Naive thymus-derived CD4-positive, alpha-beta T cell (primary cell): Measurements from ENCODE around the gene USP5. TPM values are rescaled to one million over a fixed set of nuclear protein-coding genes. Genes with fewer than 3 reads are reported as not detected.

ENCODE experiments used
- ATAC-seq: fragments of 150-1000 bp; cut with Tn5 transposase; 2 replicates; pipeline ENCODE4 v1.10.0; 2021; ENCODE audit warnings: mild to moderate bottlenecking, moderate library complexity
- CTCF ChIA-PET: fragments of 350-600 bp; sonication (Branson Sonifier 250); formaldehyde crosslinking; loops from one replicate; lab custom pipeline; 2021; ENCODE audit warnings: antibody characterized with exemption; lab: Charles Lee
- POLR2A ChIA-PET: fragments of 350-600 bp; sonication (Branson Sonifier 250); formaldehyde crosslinking; loops from one replicate; lab custom pipeline; 2021; ENCODE audit warnings: antibody characterized with exemption, inconsistent platforms; lab: Charles Lee
- DNase-seq, 9 donors: peaks; one replicate each; pipeline versions ENCODE4 v3.0.0 to v3.0.0-alpha.2; 2020 to 2022; ENCODE audit warnings: mixed read lengths in 1 of 9
- H3K27ac ChIP-seq: one replicate; pipeline ENCODE4 v1.7.0; 2013; ENCODE audit warnings: mild to moderate bottlenecking, low read depth, low read length, moderate library complexity
- H3K27me3 ChIP-seq, 2 donors: one replicate each; pipeline ENCODE4 v1.7.0; 2013; ENCODE audit warnings: low read length in 2 of 2, mild to moderate bottlenecking in 2 of 2, moderate library complexity in 2 of 2; ENCODE audit not compliant: control insufficient read depth in 2 of 2, insufficient read depth in 2 of 2
- H3K36me3 ChIP-seq, 3 experiments: 1 replicate in 2 of 3; 2 replicates in 1 of 3; pipeline ENCODE4 v1.7.0; 2013; ENCODE audit warnings: low read length in 3 of 3, mild to moderate bottlenecking in 3 of 3, moderate library complexity in 1 of 3; ENCODE audit not compliant: insufficient read depth in 3 of 3, control insufficient read depth in 2 of 3
- H3K4me1 ChIP-seq, 2 donors: one replicate each; pipeline ENCODE4 v1.7.0; 2013; ENCODE audit warnings: low read length in 2 of 2, mild to moderate bottlenecking in 2 of 2, moderate library complexity in 1 of 2; ENCODE audit not compliant: control insufficient read depth in 2 of 2, insufficient read depth in 2 of 2
- H3K4me3 ChIP-seq: 2 replicates; pipeline ENCODE4 v1.7.0; 2013; ENCODE audit warnings: mild to moderate bottlenecking, low read length
- H3K9me3 ChIP-seq, 3 experiments: 1 replicate in 2 of 3; 2 replicates in 1 of 3; pipeline ENCODE4 v1.7.0; 2013; ENCODE audit warnings: low read length in 3 of 3; ENCODE audit not compliant: control insufficient read depth in 2 of 3
- H3K27ac Mint-ChIP-seq, 9 donors: one replicate each; pipeline ENCODE4 v1.8.0; 2020 to 2022; ENCODE audit warnings: mixed read lengths in 9 of 9, mild to moderate bottlenecking in 8 of 9, moderate library complexity in 5 of 9, inconsistent platforms in 2 of 9
- H3K27me3 Mint-ChIP-seq, 5 donors: one replicate each; pipeline ENCODE4 v1.8.0; 2021 to 2022; ENCODE audit warnings: mixed read lengths in 5 of 5, mild to moderate bottlenecking in 1 of 5
- H3K36me3 Mint-ChIP-seq, 5 donors: one replicate each; pipeline ENCODE4 v1.8.0; 2020 to 2022; ENCODE audit warnings: mixed read lengths in 5 of 5, mild to moderate bottlenecking in 3 of 5, inconsistent platforms in 1 of 5
- H3K4me1 Mint-ChIP-seq, 7 donors: one replicate each; pipeline ENCODE4 v1.8.0; 2020 to 2022; ENCODE audit warnings: mixed read lengths in 7 of 7, mild to moderate bottlenecking in 3 of 7, inconsistent platforms in 1 of 7
- H3K4me3 Mint-ChIP-seq, 10 donors: one replicate each; pipeline ENCODE4 v1.8.0; 2020 to 2022; ENCODE audit warnings: mild to moderate bottlenecking in 10 of 10, mixed read lengths in 10 of 10, moderate library complexity in 6 of 10, inconsistent platforms in 2 of 10
- H3K9me3 Mint-ChIP-seq, 11 donors: one replicate each; pipeline ENCODE4 v1.8.0; 2020 to 2022; ENCODE audit warnings: mixed read lengths in 11 of 11, mild to moderate bottlenecking in 4 of 11, inconsistent platforms in 1 of 11, moderate library complexity in 1 of 11
- intact Hi-C, 2 donors: fragments of 100-400 bp; cut with micrococcal nuclease; formaldehyde crosslinking; loops; one replicate each; pipeline ENCODE4 v1.15.1; 2023
- polyA plus RNA-seq, 2 donors: library from polyadenylated mRNA; unstranded; fragments of 300-500 nt; fragmentation: Illumina TruSeq; gene quantifications; one replicate each; pipeline ENCODE4 v1.2.3, GENCODE V29; 2021
- total RNA-seq, 6 experiments: library from RNA in 5 of 6; stranded (reverse) in 5 of 6; gene quantifications; 1 replicate in 5 of 6; 2 replicates in 1 of 6; pipeline ENCODE4 v1.2.3 and lab custom pipeline; 2021 to 2026

Gene USP5
- total and polyA plus RNA-seq, 7 experiments from 2014 or later, result 51.9 to 134 (median 71.1) TPM

DNA sequence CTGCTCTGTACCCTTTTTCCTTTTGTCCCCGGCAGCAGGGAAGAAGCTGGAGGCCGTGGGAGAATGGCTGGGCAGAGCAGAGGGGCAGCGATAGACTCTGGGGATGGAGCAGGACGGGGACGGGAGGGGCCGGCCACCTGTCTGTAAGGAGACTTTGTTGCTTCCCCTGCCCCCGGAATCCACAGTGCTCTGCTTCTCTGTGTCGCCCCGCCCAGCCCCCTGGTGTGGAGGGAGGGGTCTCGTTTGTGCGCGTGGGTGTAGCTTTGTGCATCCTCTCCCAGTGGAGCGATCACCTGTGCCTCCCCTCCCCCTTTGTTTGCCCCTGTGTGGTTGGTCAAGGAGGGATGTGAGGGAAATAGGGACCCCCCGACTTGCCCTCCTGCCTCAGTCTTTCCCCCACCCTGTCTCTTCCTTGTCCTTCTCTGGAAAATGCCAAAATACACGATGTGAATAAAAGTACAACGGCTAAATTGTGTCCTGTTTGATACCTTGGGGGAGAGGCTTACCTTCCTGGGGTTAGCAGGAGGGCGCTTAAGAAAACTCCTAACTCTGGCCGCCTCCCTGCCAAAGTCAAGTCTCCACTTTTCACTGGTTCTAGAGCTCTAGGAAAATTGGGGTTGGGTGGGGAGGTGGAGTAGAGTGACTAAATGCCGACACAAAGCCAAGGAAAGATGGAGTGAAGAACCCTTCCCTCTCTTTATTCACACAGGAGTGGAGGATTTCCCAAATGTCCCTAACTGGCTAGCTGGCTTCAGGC lies 14.4 kb downstream of the USP5 start:
- H3K27me3 Mint-ChIP-seq, result no peaks in the 10 kb centered on the region
- Histone ChIP-seq H3K9me3 (no peaks in the 10 kb centered on the region), H3K4me3 (peak overlapping the region; percentile 61), H3K27me3 (no peaks in the 10 kb centered on the region), H3K36me3 (peaks cover 6 to 61% (median 8%) of the 10 kb centered on the region in 3 experiments), H3K27ac (peak overlapping the region; percentile 82), H3K4me1 (peaks cover 29% of the 10 kb centered on the region in 2 donors)
- ChIA-PET POLR2A (interaction anchor here (0.9 to 6.5 kb wide), 13 partner anchors 10 to 774 kb away, joined by 3 to 90 read pairs (median 4); partner anchors contain the start of genes C12orf57, CDCA3, MLF2 and RNU7-1), CTCF (interaction anchor here (0.9 to 3.8 kb wide), 2 partner anchors 14 to 81 kb away, joined by 3 to 31 read pairs; partner anchors contain the start of genes CDCA3 and USP5)
- ATAC-seq (no peak), DNase-seq (no peak)
- peak overlapping the region; percentile 87 to 93 (median 90) for H3K4me3 Mint-ChIP-seq
- no peaks in the 10 kb centered on the region for H3K9me3 Mint-ChIP-seq
- peaks cover 25 to 44% (median 32%) of the 10 kb centered on the region in 7 donors for H3K4me1 Mint-ChIP-seq
- intact Hi-C loops, result loop anchor here in 1 of 2 donors (5.0 kb wide), 1 partner anchor 226 kb away; the partner anchor contains the start of gene C1R
- H3K36me3 Mint-ChIP-seq, result peaks cover 5 to 55% (median 19%) of the 10 kb centered on the region in 5 donors
- H3K27ac Mint-ChIP-seq, result peak overlapping the region; percentile 33 to 95 (median 85)

DNA sequence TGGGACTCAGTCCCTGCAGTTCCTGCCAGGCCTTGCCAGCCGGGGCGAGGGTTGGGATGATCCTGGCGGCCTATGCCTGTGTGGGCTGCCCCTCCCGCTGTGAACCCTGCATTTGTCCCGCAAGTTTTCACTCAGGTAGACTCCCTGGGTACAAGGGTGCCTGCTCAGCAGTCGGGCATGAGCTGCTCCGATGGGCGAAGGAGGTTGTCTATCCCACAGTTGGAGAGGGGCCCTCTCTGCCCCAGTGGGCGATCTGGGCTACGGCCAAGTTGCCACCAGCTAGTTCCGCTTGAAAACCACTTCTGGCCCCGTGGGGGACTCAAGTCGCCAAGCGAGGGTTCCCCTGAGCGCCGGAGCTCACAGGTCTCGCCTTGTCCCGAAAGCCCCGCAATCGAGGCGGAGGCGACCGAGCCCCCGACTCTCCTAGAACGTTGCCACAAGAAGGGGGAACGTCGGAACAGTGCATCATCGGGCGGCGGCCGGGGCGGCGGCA lies 15.0 kb downstream of the USP5 start:
- peaks cover 4 to 55% (median 18%) of the 10 kb centered on the region in 5 donors for H3K36me3 Mint-ChIP-seq
- intact Hi-C loops, result loop anchor here (1.0 to 5.0 kb wide), 4 partner anchors 15 to 225 kb away; partner anchors contain the start of genes USP5 (in 2 of the 2), C1R (in 1 of the 2), EMG1 (in 1 of the 2) and MLF2 (in 1 of the 2)
- ChIA-PET CTCF (interaction anchor here (0.9 to 3.8 kb wide), 5 partner anchors 15 to 81 kb away, joined by 3 to 31 read pairs (median 4); partner anchors contain the start of genes CDCA3 and USP5), POLR2A (interaction anchor here (0.9 to 6.5 kb wide), 15 partner anchors 10 to 773 kb away, joined by 3 to 90 read pairs (median 4); partner anchors contain the start of genes C12orf57, CDCA3, ENO2 and RNU7-1)
- Histone ChIP-seq H3K27ac (peak overlapping the region; percentile 82), H3K27me3 (no peaks in the 10 kb centered on the region), H3K4me3 (peak overlapping the region; percentile 61), H3K36me3 (peaks cover 6 to 55% (median 7%) of the 10 kb centered on the region in 3 experiments), H3K9me3 (no peaks in the 10 kb centered on the region), H3K4me1 (peaks cover 36% of the 10 kb centered on the region in 2 donors)
- no peaks in the 10 kb centered on the region for H3K27me3 Mint-ChIP-seq
- no peaks in the 10 kb centered on the region for H3K9me3 Mint-ChIP-seq
- peak overlapping the region; percentile 68 to 95 (median 87) for H3K27ac Mint-ChIP-seq
- peaks cover 30 to 50% (median 38%) of the 10 kb centered on the region in 7 donors for H3K4me1 Mint-ChIP-seq
- DNase-seq, result peak in 1 of 9 donors; percentile 75
- peak; percentile 10 for ATAC-seq
- H3K4me3 Mint-ChIP-seq, result peak overlapping the region; percentile 87 to 93 (median 90)

DNA sequence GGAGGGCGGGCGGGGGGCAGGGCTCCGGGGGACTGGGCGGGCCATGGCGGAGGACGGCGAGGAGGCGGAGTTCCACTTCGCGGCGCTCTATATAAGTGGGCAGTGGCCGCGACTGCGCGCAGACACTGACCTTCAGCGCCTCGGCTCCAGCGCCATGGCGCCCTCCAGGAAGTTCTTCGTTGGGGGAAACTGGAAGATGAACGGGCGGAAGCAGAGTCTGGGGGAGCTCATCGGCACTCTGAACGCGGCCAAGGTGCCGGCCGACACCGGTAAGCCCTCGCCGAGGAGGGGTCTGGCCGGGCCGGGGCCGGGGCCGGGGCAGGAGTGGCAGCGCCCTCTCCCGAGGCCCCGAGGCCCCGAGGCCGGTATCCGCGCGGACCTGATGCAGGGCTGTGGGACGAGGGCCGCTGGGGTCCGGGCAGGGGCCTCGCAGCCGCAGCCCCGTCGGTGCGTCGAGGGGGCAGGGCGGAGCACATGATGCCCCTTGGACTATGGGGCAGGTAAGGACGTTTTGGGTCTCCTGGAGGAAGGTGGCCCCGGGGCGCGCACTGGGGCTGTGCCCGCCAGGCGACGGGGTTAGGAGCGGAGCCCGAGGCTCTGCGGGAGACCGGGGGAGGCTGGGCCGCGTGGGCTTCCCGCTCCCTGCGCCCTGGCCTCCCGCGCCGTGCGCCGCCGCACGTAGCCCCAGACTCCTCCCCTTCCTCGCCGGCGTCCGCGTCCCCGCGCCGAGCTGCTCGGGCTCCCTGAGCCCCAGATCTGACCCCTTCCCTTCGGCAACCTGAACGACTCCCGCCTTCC lies 15.7 kb downstream of the USP5 start, which contains the start of gene TPI1:
Gene TPI1, plus strand, starts transcription at position 119 of the 798 bp plus-strand sequence. Its CDS starts 36 bp downstream, at position 155.
- ATAC-seq, result peak; percentile 88

GRCh38 chr12:6868211-6869048 lies 16.5 kb downstream of the USP5 start:
- no peak for ATAC-seq
- peak in 1 of 9 donors; percentile 11 for DNase-seq
- H3K27ac Mint-ChIP-seq, result peak overlapping the region; percentile 74 to 90 (median 81)
- H3K36me3 Mint-ChIP-seq, result peaks cover 0 to 53% (median 10%) of the 10 kb centered on the region in 5 donors
- ChIA-PET POLR2A (interaction anchor here (0.6 to 6.5 kb wide), 25 partner anchors 10 to 435 kb away, joined by 3 to 90 read pairs (median 3); partner anchors contain the start of genes C12orf57, CDCA3, ENO2 and MLF2), CTCF (interaction anchor here (0.9 to 6.9 kb wide), 16 partner anchors 9 to 244 kb away, joined by 3 to 45 read pairs (median 4); partner anchors contain the start of genes C12orf57, C1RL, CDCA3 and ENO2)
- H3K4me1 Mint-ChIP-seq, result peaks cover 34 to 55% (median 44%) of the 10 kb centered on the region in 7 donors
- H3K4me3 ChIP-seq, result peak overlapping the region; percentile 61
- H3K4me1 ChIP-seq, result peaks cover 38 to 39% of the 10 kb centered on the region in 2 donors
- H3K27me3 ChIP-seq, result no peaks in the 10 kb centered on the region
- H3K4me3 Mint-ChIP-seq, result peak overlapping the region; percentile 87 to 93 (median 89)
- H3K36me3 ChIP-seq, result peaks cover 2 to 52% (median 6%) of the 10 kb centered on the region in 3 experiments
- H3K9me3 ChIP-seq, result no peaks in the 10 kb centered on the region
- intact Hi-C loops, result loop anchor here (1.0 to 5.0 kb wide), 15 partner anchors 46 to 320 kb away; partner anchors contain the start of genes C1R (in 2 of the 2), C12orf57 (in 1 of the 2), C1RL (in 1 of the 2) and ENO2 (in 1 of the 2)
- no peaks in the 10 kb centered on the region for H3K9me3 Mint-ChIP-seq
- peak overlapping the region; percentile 82 for H3K27ac ChIP-seq
- no peaks in the 10 kb centered on the region for H3K27me3 Mint-ChIP-seq

More for the DNA sequence above, 15.7 kb downstream of the USP5 start, which contains the start of gene TPI1:
- H3K36me3 Mint-ChIP-seq, result peaks cover 0 to 54% (median 14%) of the 10 kb centered on the region in 5 donors
- POLR2A ChIA-PET, result interaction anchor here (1.0 to 6.5 kb wide), 20 partner anchors 15 to 241 kb away, joined by 3 to 90 read pairs (median 4); partner anchors contain the start of genes C12orf57, CDCA3, ENO2 and RNU7-1
- CTCF ChIA-PET, result interaction anchor here (0.5 to 3.8 kb wide), 12 partner anchors 8 to 241 kb away, joined by 3 to 31 read pairs (median 4); partner anchors contain the start of genes C12orf57, CDCA3, RNU7-1 and USP5
- peaks cover 6 to 54% (median 7%) of the 10 kb centered on the region in 3 experiments for H3K36me3 ChIP-seq
- DNase-seq, result peak; percentile 40 to 87 (median 52)
- no peaks in the 10 kb centered on the region for H3K27me3 ChIP-seq
- no peaks in the 10 kb centered on the region for H3K9me3 ChIP-seq
- H3K4me3 Mint-ChIP-seq, result peak within 1 kb of the TSS; percentile 87 to 93 (median 91)
- peaks cover 38 to 39% of the 10 kb centered on the region in 2 donors for H3K4me1 ChIP-seq
- H3K27ac Mint-ChIP-seq, result peak within 1 kb of the TSS; percentile 76 to 95 (median 87)
- H3K27ac ChIP-seq, result peak within 1 kb of the TSS; percentile 82
- peaks cover 34 to 55% (median 44%) of the 10 kb centered on the region in 7 donors for H3K4me1 Mint-ChIP-seq
- intact Hi-C loops, result loop anchor here (1.0 to 5.0 kb wide), 7 partner anchors 15 to 225 kb away; partner anchors contain the start of genes USP5 (in 2 of the 2), C1R (in 1 of the 2), EMG1 (in 1 of the 2) and MLF2 (in 1 of the 2)
- no peaks in the 10 kb centered on the region for H3K9me3 Mint-ChIP-seq
- H3K27me3 Mint-ChIP-seq, result no peaks in the 10 kb centered on the region
- H3K4me3 ChIP-seq, result peak within 1 kb of the TSS; percentile 61
